IMR-90 (cell line): ENCODE data around the gene MCTP1. TPM values are rescaled to one million over a fixed set of nuclear protein-coding genes. Genes with fewer than 3 reads are reported as not detected.

Source experiments
- ATAC-seq: fragments of 200-7000 bp; cut with Tn5 transposase; 2 replicates; pipeline ENCODE4 v1.9.1; 2020; ENCODE audit warnings: low read depth, mild to moderate bottlenecking, moderate library complexity
- BruUV-seq: library from RNA; stranded (reverse); fragments of 400-500 nt; replicated peaks from 2 replicates; lab custom pipeline; 2021; lab: Mats Ljungman, UMichigan
- CTCF ChIA-PET: fragments of 300-600 bp; formaldehyde crosslinking; extraction: SDS; loops from one replicate; lab custom pipeline; 2021; ENCODE audit warnings: antibody characterized with exemption; lab: Yijun Ruan, JAX
- POLR2A ChIA-PET: fragments of 300-600 bp; sonication (Branson Sonifier 250); formaldehyde crosslinking; loops from one replicate; lab custom pipeline; 2022; ENCODE audit warnings: antibody characterized with exemption; ENCODE audit not compliant: unreplicated experiment; lab: Charles Lee
- DNase-seq: peaks from one replicate; pipeline ENCODE4 v3.0.0; 2013
- H2AFZ ChIP-seq: replicated peaks from 2 replicates; pipeline ENCODE3; 2013; ENCODE audit warnings: low read length, mild to moderate bottlenecking; ENCODE audit not compliant: poor library complexity
- H2AK5ac ChIP-seq: 2 replicates; pipeline ENCODE4 v1.6.1; 2013; ENCODE audit warnings: low read depth, low read length, inconsistent platforms
- H2AK9ac ChIP-seq: replicated peaks from 2 replicates; pipeline ENCODE3; 2013; ENCODE audit warnings: mild to moderate bottlenecking, low read depth, low read length, moderate library complexity; ENCODE audit not compliant: poor library complexity
- H2BK120ac ChIP-seq: 2 replicates; pipeline ENCODE4 v1.6.1; 2013; ENCODE audit warnings: low read depth, low read length, inconsistent platforms
- H2BK15ac ChIP-seq: 3 replicates; pipeline ENCODE4 v1.6.1; 2013; ENCODE audit warnings: low read depth, low read length, inconsistent platforms
- H2BK20ac ChIP-seq: 2 replicates; pipeline ENCODE4 v1.6.1; 2013; ENCODE audit warnings: low read depth, mild to moderate bottlenecking, inconsistent platforms, low read length, moderate library complexity
- H2BK5ac ChIP-seq: 2 replicates; pipeline ENCODE4 v1.6.1; 2013; ENCODE audit warnings: mild to moderate bottlenecking, low read depth, low read length, inconsistent platforms; ENCODE audit not compliant: poor library complexity, severe bottlenecking
- H3K14ac ChIP-seq: replicated peaks from 2 replicates; pipeline ENCODE4 v1.6.1; 2013; ENCODE audit warnings: low read depth, low read length, inconsistent platforms
- H3K18ac ChIP-seq: 2 replicates; pipeline ENCODE4 v1.6.1; 2013; ENCODE audit warnings: low read depth, low read length, control low read depth
- H3K23ac ChIP-seq: 2 replicates; pipeline ENCODE4 v1.6.1; 2013; ENCODE audit warnings: low read depth, low read length, inconsistent platforms
- H3K27ac ChIP-seq: 2 replicates; pipeline ENCODE4 v1.5.1; 2013; ENCODE audit warnings: mild to moderate bottlenecking, control low read depth, low read length; ENCODE audit not compliant: insufficient read depth
- H3K27me3 ChIP-seq: 2 replicates; pipeline ENCODE4 v1.6.1; 2013; ENCODE audit warnings: low read length; ENCODE audit not compliant: control insufficient read depth, insufficient read depth
- H3K36me3 ChIP-seq: 2 replicates; pipeline ENCODE4 v1.6.1; 2013; ENCODE audit warnings: low read length, mixed read lengths; ENCODE audit not compliant: control insufficient read depth, insufficient read depth
- H3K4ac ChIP-seq: 2 replicates; pipeline ENCODE4 v1.6.1; 2013; ENCODE audit warnings: low read depth, low read length, inconsistent platforms
- H3K4me1 ChIP-seq: 2 replicates; pipeline ENCODE4 v1.6.1; 2013; ENCODE audit warnings: low read length, mixed read lengths; ENCODE audit not compliant: control insufficient read depth, insufficient read depth
- H3K4me2 ChIP-seq: 2 replicates; pipeline ENCODE4 v1.6.1; 2013; ENCODE audit warnings: low read depth, mild to moderate bottlenecking, control low read depth, low read length, moderate library complexity
- H3K4me3 ChIP-seq: 2 replicates; pipeline ENCODE4 v1.5.1; 2013; ENCODE audit warnings: low read depth, mild to moderate bottlenecking, control low read depth, low read length, moderate library complexity; ENCODE audit not compliant: insufficient read depth
- H3K56ac ChIP-seq: 2 replicates; pipeline ENCODE4 v1.6.1; 2013; ENCODE audit warnings: low read length, inconsistent platforms; ENCODE audit not compliant: insufficient read depth; ENCODE audit errors: extremely low read depth
- H3K79me1 ChIP-seq, 2 experiments: 2 replicates each; pipeline ENCODE4 v1.6.1; 2013; ENCODE audit warnings: low read length in 2 of 2, inconsistent platforms in 1 of 2, low read depth in 1 of 2
- H3K9ac ChIP-seq: 2 replicates; pipeline ENCODE4 v1.6.1; 2013; ENCODE audit warnings: low read depth, low read length, control low read depth
- H3K9me1 ChIP-seq: 2 replicates; pipeline ENCODE4 v1.6.1; 2013; ENCODE audit warnings: low read length, inconsistent platforms; ENCODE audit not compliant: insufficient read depth
- H3K9me3 ChIP-seq: 2 replicates; pipeline ENCODE4 v1.6.1; 2013; ENCODE audit warnings: low read length; ENCODE audit not compliant: control insufficient read depth, insufficient read depth
- H4K20me1 ChIP-seq: 2 replicates; pipeline ENCODE4 v1.6.1; 2013; ENCODE audit warnings: low read length, inconsistent platforms; ENCODE audit not compliant: insufficient read depth
- H4K5ac ChIP-seq: 2 replicates; pipeline ENCODE4 v1.6.1; 2013; ENCODE audit warnings: mild to moderate bottlenecking, low read depth, low read length, control low read depth
- H4K8ac ChIP-seq, 2 experiments: 2 replicates each; pipeline ENCODE4 v1.6.1; 2013; ENCODE audit warnings: low read depth in 2 of 2, low read length in 2 of 2, control low read depth in 1 of 2, inconsistent platforms in 1 of 2
- H4K91ac ChIP-seq: 2 replicates; pipeline ENCODE4 v1.6.1; 2013; ENCODE audit warnings: low read depth, low read length, inconsistent platforms; ENCODE audit not compliant: insufficient read depth
- BHLHE40 ChIP-seq: fragments of 150-350 bp; IDR thresholded peaks from 2 replicates; pipeline ENCODE4 v1.6.1; 2016; ENCODE audit warnings: mild to moderate bottlenecking, low read depth, low read length
- CEBPB ChIP-seq: IDR thresholded peaks from 2 replicates; pipeline ENCODE4 v1.6.1; 2012; ENCODE audit warnings: low read depth, low read length, improper control_type of control experiment
- CHD1 ChIP-seq: IDR thresholded peaks from 2 replicates; pipeline ENCODE4 v1.6.1; 2012; ENCODE audit warnings: low read depth, low read length, improper control_type of control experiment
- ELK1 ChIP-seq: fragments of 150-350 bp; IDR thresholded peaks from 2 replicates; pipeline ENCODE4 v1.6.1; 2016; ENCODE audit warnings: low read depth, mild to moderate bottlenecking, low read length, moderate library complexity, borderline replicate concordance
- FOS ChIP-seq: fragments of 150-350 bp; IDR thresholded peaks from 2 replicates; pipeline ENCODE4 v1.6.1; 2016; ENCODE audit warnings: low read depth, low read length
- MAFK ChIP-seq: IDR thresholded peaks from 2 replicates; pipeline ENCODE4 v1.6.1; 2012; ENCODE audit warnings: low read depth, low read length, improper control_type of control experiment
- MAZ ChIP-seq: IDR thresholded peaks from 2 replicates; pipeline ENCODE4 v1.6.1; 2012; ENCODE audit warnings: low read depth, mild to moderate bottlenecking, low read length, improper control_type of control experiment, moderate library complexity, borderline replicate concordance
- MXI1 ChIP-seq: IDR thresholded peaks from 2 replicates; pipeline ENCODE4 v1.6.1; 2012; ENCODE audit warnings: low read depth, mild to moderate bottlenecking, low read length, moderate library complexity, borderline replicate concordance
- NFE2L2 ChIP-seq: fragments of 150-350 bp; IDR thresholded peaks from 2 replicates; pipeline ENCODE4 v1.6.1; 2016; ENCODE audit warnings: low read depth, mild to moderate bottlenecking, low read length
- POLR2A ChIP-seq: IDR thresholded peaks from 2 replicates; pipeline ENCODE4 v1.6.1; 2012; ENCODE audit warnings: mild to moderate bottlenecking, low read depth, low read length
- RAD21 ChIP-seq: IDR thresholded peaks from 2 replicates; pipeline ENCODE4 v1.6.1; 2012; ENCODE audit warnings: low read length, improper control_type of control experiment
- RCOR1 ChIP-seq: IDR thresholded peaks from 2 replicates; pipeline ENCODE4 v1.6.1; 2012; ENCODE audit warnings: mild to moderate bottlenecking, low read length, improper control_type of control experiment; ENCODE audit not compliant: insufficient replicate concordance
- RFX5 ChIP-seq: IDR thresholded peaks from 2 replicates; pipeline ENCODE4 v1.8.0; 2012; ENCODE audit warnings: low read depth, mild to moderate bottlenecking, low read length, moderate library complexity
- SMC3 ChIP-seq: fragments of 150-350 bp; IDR thresholded peaks from 2 replicates; pipeline ENCODE4 v1.6.1; 2016; ENCODE audit warnings: low read depth, mild to moderate bottlenecking, antibody characterized with exemption, low read length, moderate library complexity
- dilution Hi-C: fragments of 300-500 bp; cut with HindIII; formaldehyde crosslinking; loops from one replicate; pipeline ENCODE4 v1.14.3; 2018; ENCODE audit warnings: low sequenced_read_pairs; ENCODE audit not compliant: unreplicated experiment
- in situ Hi-C: fragments of 300-500 bp; cut with MboI; formaldehyde crosslinking; loops from 3 replicates; pipeline ENCODE4 v1.14.3; 2019; ENCODE audit warnings: low sequenced_read_pairs, inconsistent platforms, mixed read lengths
- intact Hi-C: fragments of 100-400 bp; cut with micrococcal nuclease; formaldehyde crosslinking; loops from 2 replicates; pipeline ENCODE4 v1.10.0; 2022
- polyA plus RNA-seq, 3 experiments: library from polyadenylated mRNA; depleted of rRNA; stranded (reverse); fragments of >200 nt; gene quantifications; 2 replicates each; pipeline ENCODE4 v1.2.3, GENCODE V29; 2012; ENCODE audit warnings: low replicate concordance in 1 of 3
- total RNA-seq: library from RNA; depleted of rRNA; stranded (reverse); fragments of >200 nt; gene quantifications from 2 replicates; pipeline ENCODE4 v1.2.3, GENCODE V29; 2012
- TF ChIP-seq, protein P1 (sequence below): conservative IDR thresholded peaks from 2 replicates; pipeline ENCODE4 v1.5.1; 2012; ENCODE audit warnings: mild to moderate bottlenecking, low read depth, low read length, improper control_type of control experiment
- TF ChIP-seq, protein P2 (sequence below): fragments of 150-350 bp; IDR thresholded peaks from 2 replicates; pipeline ENCODE4 v1.6.1; 2017; ENCODE audit warnings: mild to moderate bottlenecking, antibody characterized with exemption, low read length, low read depth

The MCTP1 gene
- total and polyA plus RNA-seq, 2 of the 4 experiments (the other 2 are of a cell fraction): 0.21 TPM; not detected in 1

DNA sequence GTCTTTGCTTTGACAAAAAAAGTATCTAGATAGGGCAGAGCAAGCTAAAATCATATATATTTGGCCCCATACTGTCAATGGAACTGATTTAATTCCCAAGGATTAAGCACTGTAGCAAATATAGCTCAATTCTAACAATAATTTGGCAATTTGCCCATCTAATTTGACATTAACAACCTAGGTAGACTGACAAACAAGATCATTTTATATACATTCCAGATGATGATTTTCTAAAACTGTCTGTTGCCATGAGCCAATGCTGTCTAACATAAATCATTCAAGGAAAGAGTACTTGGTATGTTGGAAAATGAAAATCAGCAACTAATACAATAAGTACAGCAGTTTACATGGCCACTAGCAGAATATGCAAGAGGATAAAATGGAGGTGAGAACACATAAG lies 32.1 kb downstream of the MCTP1 start:
- H3K4me2 ChIP-seq: no peak overlapping the region

More for the DNA sequence above, 32.1 kb downstream of the MCTP1 start:
- ChIA-PET POLR2A (no interaction called here), CTCF (no interaction called here)
- Histone ChIP-seq H3K4me1 (no peaks in the 10 kb centered on the region), H2BK20ac (no peak overlapping the region), H3K23ac (no peak overlapping the region), H2BK5ac (no peak overlapping the region), H4K20me1 (no peaks in the 10 kb centered on the region), H3K36me3 (no peaks in the 10 kb centered on the region), H2BK120ac (no peak overlapping the region), H2BK15ac (no peak overlapping the region), H3K14ac (no peak overlapping the region), H3K9me1 (no peaks in the 10 kb centered on the region), H3K4me3 (no peak overlapping the region), H4K8ac (no peak overlapping the region), H3K27me3 (no peaks in the 10 kb centered on the region), H3K4ac (no peak overlapping the region), H2AFZ (no peak overlapping the region), H3K27ac (no peak overlapping the region), H3K79me1 (no peaks in the 10 kb centered on the region), H3K56ac (no peak overlapping the region), H2AK9ac (no peak overlapping the region), H3K18ac (no peak overlapping the region), H3K9me3 (no peaks in the 10 kb centered on the region), H3K9ac (no peak overlapping the region), H2AK5ac (no peak overlapping the region), H4K91ac (no peak overlapping the region), H4K5ac (no peak overlapping the region)
- in situ Hi-C loops: no loop called here
- dilution Hi-C loops: no loop called here
- intact Hi-C loops: no loop called here
- ATAC-seq (no peak), DNase-seq (no peak)
- TF ChIP-seq RAD21 (no peak), POLR2A (no peak), RFX5 (no peak), FOS (no peak), RCOR1 (no peak), CHD1 (no peak), ELK1 (no peak), BHLHE40 (no peak), MAFK (no peak), MXI1 (no peak), CEBPB (no peak), MAZ (no peak), NFE2L2 (no peak), SMC3 (no peak)
- TF ChIP-seq, protein P1, sequence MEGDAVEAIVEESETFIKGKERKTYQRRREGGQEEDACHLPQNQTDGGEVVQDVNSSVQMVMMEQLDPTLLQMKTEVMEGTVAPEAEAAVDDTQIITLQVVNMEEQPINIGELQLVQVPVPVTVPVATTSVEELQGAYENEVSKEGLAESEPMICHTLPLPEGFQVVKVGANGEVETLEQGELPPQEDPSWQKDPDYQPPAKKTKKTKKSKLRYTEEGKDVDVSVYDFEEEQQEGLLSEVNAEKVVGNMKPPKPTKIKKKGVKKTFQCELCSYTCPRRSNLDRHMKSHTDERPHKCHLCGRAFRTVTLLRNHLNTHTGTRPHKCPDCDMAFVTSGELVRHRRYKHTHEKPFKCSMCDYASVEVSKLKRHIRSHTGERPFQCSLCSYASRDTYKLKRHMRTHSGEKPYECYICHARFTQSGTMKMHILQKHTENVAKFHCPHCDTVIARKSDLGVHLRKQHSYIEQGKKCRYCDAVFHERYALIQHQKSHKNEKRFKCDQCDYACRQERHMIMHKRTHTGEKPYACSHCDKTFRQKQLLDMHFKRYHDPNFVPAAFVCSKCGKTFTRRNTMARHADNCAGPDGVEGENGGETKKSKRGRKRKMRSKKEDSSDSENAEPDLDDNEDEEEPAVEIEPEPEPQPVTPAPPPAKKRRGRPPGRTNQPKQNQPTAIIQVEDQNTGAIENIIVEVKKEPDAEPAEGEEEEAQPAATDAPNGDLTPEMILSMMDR: no peak
- TF ChIP-seq, protein P2, sequence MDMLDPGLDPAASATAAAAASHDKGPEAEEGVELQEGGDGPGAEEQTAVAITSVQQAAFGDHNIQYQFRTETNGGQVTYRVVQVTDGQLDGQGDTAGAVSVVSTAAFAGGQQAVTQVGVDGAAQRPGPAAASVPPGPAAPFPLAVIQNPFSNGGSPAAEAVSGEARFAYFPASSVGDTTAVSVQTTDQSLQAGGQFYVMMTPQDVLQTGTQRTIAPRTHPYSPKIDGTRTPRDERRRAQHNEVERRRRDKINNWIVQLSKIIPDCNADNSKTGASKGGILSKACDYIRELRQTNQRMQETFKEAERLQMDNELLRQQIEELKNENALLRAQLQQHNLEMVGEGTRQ: no peak
- no TSS peak for BruUV-seq
